Astrocyte of the spinal cord (primary cell): ENCODE results near the gene CCT5.

Source experiments
- DNase-seq: peaks from one replicate; pipeline ENCODE4 v3.0.0; 2011; ENCODE audit warnings: low read depth, low spot score
- H3K4me3 ChIP-seq: 2 replicates; pipeline ENCODE4 v1.5.1; 2011; ENCODE audit warnings: low read depth, mild to moderate bottlenecking, low read length, moderate library complexity
- CTCF ChIP-seq: IDR thresholded peaks from 2 replicates; pipeline ENCODE4 v1.5.1; 2012; ENCODE audit warnings: low read depth, mild to moderate bottlenecking, low read length, inconsistent platforms
- in situ Hi-C: cut with HindIII; loops from 2 replicates; pipeline ENCODE4 v1.10.0; 2017; ENCODE audit warnings: low sequenced_read_pairs

Gene CCT5

GRCh38 chr5:10253390-10253789, 3.3 kb downstream of the CCT5 start:
- no peak for DNase-seq
- no peak for TF ChIP-seq CTCF
- in situ Hi-C loops = no loop called here
- H3K4me3 ChIP-seq = no peak overlapping the region

- no peak overlapping the region for H3K4me3 ChIP-seq
- DNase-seq = no peak
- TF ChIP-seq CTCF = no peak
- in situ Hi-C loops = no loop called here
These were observed 4.6 kb downstream of the CCT5 start for GRCh38 chr5:10254686-10255085.

- DNase-seq = no peak
- H3K4me3 ChIP-seq = no peak overlapping the region
- in situ Hi-C loops = no loop called here
- no peak for TF ChIP-seq CTCF
These were observed 7.8 kb downstream of the CCT5 start for GRCh38 chr5:10257870-10258269.

- no peak overlapping the region for H3K4me3 ChIP-seq
- in situ Hi-C loops = no loop called here
- TF ChIP-seq CTCF = no peak
- no peak for DNase-seq
These were observed 9.8 kb downstream of the CCT5 start for GRCh38 chr5:10259899-10260298.

GRCh38 chr5:10261065-10261464, 11.0 kb downstream of the CCT5 start:
- in situ Hi-C loops = no loop called here
- DNase-seq = no peak
- no peak overlapping the region for H3K4me3 ChIP-seq
- no peak for TF ChIP-seq CTCF

- TF ChIP-seq CTCF = no peak
- DNase-seq = no peak
- in situ Hi-C loops = no loop called here
- H3K4me3 ChIP-seq = no peak overlapping the region
These were observed 12.2 kb downstream of the CCT5 start for GRCh38 chr5:10262121-10262774.
